Measurements from ENCODE around the gene PASK.

Gene PASK

GRCh38 chr2:241080405-241081189 is 68.7 kb downstream of the PASK start:
- DNase-seq, result no peak

- DNase-seq, result no peak
Measured at GRCh38 chr2:241074901-241075540, 74.3 kb downstream of the PASK start.

DNA sequence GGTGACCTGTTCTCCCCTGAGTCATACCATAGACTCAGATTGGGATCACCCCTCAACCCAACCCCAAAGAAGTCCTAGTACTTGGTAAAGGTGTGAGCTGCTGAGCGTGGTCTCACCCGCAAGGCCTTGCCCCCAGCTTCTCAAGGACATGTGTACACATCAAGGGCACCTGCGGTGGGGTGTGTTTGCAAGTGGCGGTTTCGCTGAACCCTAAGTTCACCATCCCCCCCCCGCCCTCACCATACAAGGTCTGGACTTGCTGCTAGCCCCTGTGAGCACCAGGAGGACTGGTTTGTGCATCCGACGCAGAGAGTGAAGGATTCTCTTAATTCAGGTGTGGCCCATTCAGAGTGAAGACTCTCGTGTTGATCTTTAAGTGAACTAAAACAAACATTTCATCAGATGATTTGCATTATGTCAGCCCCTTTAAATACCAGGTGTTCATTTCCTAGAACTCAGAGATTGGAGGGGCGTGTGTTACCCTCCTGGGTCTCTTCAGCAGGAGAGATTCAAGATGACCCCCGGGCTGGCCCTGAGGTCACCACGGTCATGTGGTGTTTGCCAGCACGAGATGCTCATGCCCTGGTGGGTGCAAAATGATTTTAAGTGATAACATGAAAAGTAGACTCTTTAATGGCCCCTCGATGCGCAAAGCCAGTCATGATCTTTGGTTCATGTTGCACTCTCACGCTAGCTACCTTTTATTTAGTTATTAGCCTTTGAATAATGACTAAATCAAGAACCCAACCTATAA is 75.0 kb downstream of the PASK start:
- no peak for DNase-seq

DNA sequence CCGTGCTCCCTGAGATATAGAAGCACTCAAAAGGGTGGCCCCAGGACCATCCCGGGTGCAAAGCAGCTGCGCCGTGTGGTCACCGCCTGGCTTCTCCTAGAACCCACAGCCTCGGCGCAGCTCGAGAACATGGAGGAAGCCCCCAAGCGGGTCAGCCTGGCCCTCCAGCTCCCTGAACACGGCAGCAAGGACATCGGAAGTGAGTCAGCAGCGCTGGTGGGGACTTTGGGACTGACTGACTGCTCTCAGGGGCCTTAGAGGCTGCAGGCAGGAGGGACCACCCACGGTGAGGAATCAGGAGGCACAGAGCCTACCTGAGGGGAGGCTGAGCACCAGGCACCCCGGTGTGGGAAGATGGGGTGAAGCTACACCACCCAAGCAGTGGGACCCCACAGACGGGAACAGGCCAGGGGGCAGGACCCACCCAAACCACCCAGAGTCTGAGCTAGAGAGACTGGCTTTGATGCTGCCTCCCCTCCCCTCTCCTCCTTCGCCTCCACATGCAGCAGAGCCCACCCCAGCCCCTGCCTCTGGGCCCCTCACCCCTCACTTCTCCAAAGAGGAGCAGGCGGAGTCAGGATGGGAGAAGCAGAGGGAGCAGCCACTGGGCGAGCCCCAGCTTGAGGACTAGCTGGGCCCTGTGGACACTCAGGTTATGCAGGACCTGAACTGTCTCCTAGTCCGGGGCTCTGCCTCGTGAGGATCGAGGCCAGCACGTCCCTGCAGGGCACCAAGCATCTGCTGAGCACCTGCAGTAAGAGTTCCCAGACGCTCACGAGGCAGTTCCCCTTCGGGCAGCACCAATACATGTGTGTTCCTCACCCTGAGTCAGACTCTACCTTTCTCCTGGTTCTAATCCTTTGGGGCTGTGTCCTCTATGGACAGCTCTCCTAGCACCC is 75.9 kb downstream of the PASK start:
- no peak for DNase-seq

DNA sequence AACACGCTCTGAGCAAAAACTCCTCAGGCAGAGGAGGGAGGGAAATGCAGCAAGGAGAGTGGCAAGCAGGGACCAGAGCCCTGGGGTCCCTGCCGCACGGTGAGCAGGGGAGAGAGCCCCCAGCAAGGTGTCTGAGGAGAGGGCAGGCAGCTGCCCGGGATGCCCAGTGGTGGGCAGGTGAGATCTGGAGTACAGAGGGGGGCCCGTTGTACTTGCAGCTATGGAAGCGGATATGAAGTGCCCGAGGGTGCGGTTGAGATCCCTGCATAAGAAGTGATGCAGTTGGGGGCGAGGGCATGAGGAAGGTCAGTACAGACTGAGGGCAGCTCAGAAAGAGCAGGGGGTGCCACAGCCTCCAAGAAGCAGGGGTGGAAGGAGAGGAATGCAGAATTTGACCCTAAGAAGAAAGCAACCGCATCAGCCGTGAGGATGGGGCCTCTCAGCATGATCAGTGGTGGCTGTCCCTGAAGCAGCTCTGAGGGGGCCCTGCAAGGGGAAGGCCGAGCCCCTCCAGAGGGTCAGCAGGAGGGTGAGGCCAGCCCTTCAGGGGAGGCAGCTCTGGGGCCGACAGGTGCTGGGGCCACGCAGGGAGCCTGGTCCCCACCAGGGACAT is 76.6 kb downstream of the PASK start:
- no peak for DNase-seq

- DNase-seq, result no peak
Measured at GRCh38 chr2:241072151-241072550, 77.1 kb downstream of the PASK start.

GRCh38 chr2:241071677-241072111 is 77.6 kb downstream of the PASK start:
- DNase-seq, result no peak

- no peak for DNase-seq
Measured at GRCh38 chr2:241070811-241071676, 78.2 kb downstream of the PASK start.

GRCh38 chr2:241070361-241070760 is 78.9 kb downstream of the PASK start:
- DNase-seq, result no peak

DNA sequence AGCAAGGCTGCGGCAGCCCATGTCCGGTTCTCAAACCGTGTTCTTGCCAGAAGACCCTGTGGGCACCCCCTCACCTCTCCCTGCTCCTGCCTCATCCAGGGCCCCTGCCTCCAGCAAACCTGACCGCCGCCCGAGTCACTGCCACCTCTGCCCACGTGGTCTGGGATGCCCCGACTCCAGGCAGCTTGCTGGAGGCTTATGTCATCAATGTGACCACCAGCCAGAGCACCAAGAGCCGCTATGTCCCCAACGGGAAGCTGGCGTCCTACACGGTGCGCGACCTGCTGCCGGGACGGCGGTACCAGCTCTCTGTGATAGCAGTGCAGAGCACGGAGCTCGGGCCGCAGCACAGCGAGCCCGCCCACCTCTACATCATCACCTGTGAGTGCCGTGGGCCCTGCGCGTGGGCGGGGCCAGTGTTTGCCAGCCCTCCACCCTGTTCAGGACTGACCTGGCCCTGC is 79.4 kb downstream of the PASK start:
- DNase-seq, result no peak

- DNase-seq, result no peak
Measured at GRCh38 chr2:241068942-241069810, 80.1 kb downstream of the PASK start.

GRCh38 chr2:241068136-241068941 is 80.9 kb downstream of the PASK start:
- no peak for DNase-seq

GRCh38 chr2:241067501-241068135 is 81.7 kb downstream of the PASK start:
- no peak for DNase-seq

GRCh38 chr2:241066893-241067341 is 82.4 kb downstream of the PASK start:
- no peak for DNase-seq

- DNase-seq, result no peak
Measured at GRCh38 chr2:241066171-241066892, 82.9 kb downstream of the PASK start.

GRCh38 chr2:241065355-241065803 is 83.9 kb downstream of the PASK start:
- DNase-seq, result no peak

DNA sequence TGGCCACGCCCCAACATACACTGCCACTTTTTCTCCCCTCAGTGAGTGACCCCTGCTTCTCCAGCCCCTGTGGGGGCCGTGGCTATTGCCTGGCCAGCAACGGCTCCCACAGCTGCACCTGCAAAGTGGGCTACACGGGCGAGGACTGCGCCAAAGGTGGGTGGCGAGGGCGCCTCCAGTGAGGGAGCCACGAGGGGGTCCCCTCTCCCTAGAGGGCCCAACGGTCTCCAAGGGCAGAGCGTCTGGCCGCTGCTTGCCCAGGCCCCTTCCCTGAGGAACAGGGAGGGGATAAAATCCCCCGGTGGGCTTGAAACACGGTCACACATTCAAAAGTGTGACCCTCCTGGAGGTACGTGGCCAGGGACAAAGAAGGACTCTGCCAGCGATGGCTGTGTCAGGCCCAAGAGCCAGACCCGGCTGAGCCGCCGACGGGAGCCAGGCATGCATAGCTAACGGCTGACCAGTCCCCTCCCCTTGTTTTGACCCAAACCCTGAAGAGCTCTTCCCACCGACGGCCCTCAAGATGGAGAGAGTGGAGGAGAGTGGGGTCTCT is 84.4 kb downstream of the PASK start:
- DNase-seq, result no peak

Data from CD4-positive, alpha-beta T cell treated with Interleukin-4 for 1 hour (primary cell).